Heart right ventricle (tissue), 16 donors: Measurements from ENCODE around the gene NHSL2. TPM values are rescaled to one million over a fixed set of nuclear protein-coding genes. Genes with fewer than 3 reads are reported as not detected.

Experiments used
- ATAC-seq, 8 donors: fragments of 200-7000 bp; cut with Tn5 transposase; one replicate each; pipeline ENCODE4 v1.9.1; 2020; ENCODE audit warnings: mild to moderate bottlenecking in 8 of 8, moderate library complexity in 8 of 8, moderate number of reproducible peaks in 1 of 8
- DNase-seq, 2 donors: peaks; one replicate each; pipeline ENCODE4 v3.0.0-alpha.2; 2020
- H3K27ac ChIP-seq, 10 donors: fragments of 200-600 bp; sonication (generic) in 2 of 10; one replicate each; pipeline versions ENCODE4 v1.5.0 to v1.8.0; 2020 to 2022; ENCODE audit warnings: mild to moderate bottlenecking in 3 of 10
- H3K27me3 ChIP-seq, 7 donors: fragments of 200-600 bp; one replicate each; pipeline ENCODE4 v1.8.0; 2021 to 2022; ENCODE audit warnings: mild to moderate bottlenecking in 2 of 7
- H3K36me3 ChIP-seq, 9 donors: fragments of 200-600 bp; sonication (generic) in 1 of 9; one replicate each; pipeline versions ENCODE4 v1.5.0 to v1.8.0; 2020 to 2022; ENCODE audit warnings: mild to moderate bottlenecking in 2 of 9
- H3K4me1 ChIP-seq, 9 donors: fragments of 200-600 bp; sonication (generic) in 1 of 9; one replicate each; pipeline versions ENCODE4 v1.5.0 to v1.8.0; 2020 to 2022; ENCODE audit warnings: mild to moderate bottlenecking in 4 of 9
- H3K4me3 ChIP-seq, 10 donors: fragments of 200-600 bp; sonication (generic) in 2 of 10; one replicate each; pipeline versions ENCODE4 v1.5.0 to v1.8.0; 2020 to 2022; ENCODE audit warnings: mild to moderate bottlenecking in 7 of 10, moderate library complexity in 2 of 10
- H3K9me3 ChIP-seq, 11 donors: fragments of 200-600 bp in 10 of 11; sonication (generic) in 2 of 11; one replicate each; pipeline versions ENCODE4 v1.5.0 to v1.8.0; 2013 to 2022; ENCODE audit warnings: mild to moderate bottlenecking in 2 of 11, control low read depth in 1 of 11, moderate library complexity in 1 of 11
- CTCF ChIP-seq, 9 donors: fragments of 200-600 bp; sonication (generic) in 2 of 9; IDR thresholded peaks; one replicate each; pipeline versions ENCODE4 v1.5.0 to v1.8.0; 2021 to 2022; ENCODE audit warnings: antibody characterized with exemption in 9 of 9, mild to moderate bottlenecking in 5 of 9, moderate library complexity in 1 of 9
- WGBS, 2 donors: extraction: QIAGEN DNeasy Blood & Tissue Kit; methylation state at CpG; one replicate each; pipeline ENCODE4 v1.1.7; 2013; ENCODE audit warnings: inconsistent platforms in 1 of 2; 5-methylcytosine and 5-hydroxymethylcytosine counted together
- intact Hi-C, 10 donors: fragments of 100-400 bp; cut with DNase I; formaldehyde crosslinking; loops; one replicate each; pipeline versions ENCODE4 v1.11.1 to v1.14.2; 2022
- polyA plus RNA-seq, 2 donors: library from polyadenylated mRNA; stranded (reverse); fragments of 200-250 nt; gene quantifications; one replicate each; pipeline ENCODE4 v1.2.3, GENCODE V29; 2013
- total RNA-seq, 10 donors: library from RNA; stranded (reverse); fragmentation: NEBNext Ultra II Directional in 3 of 10; extraction: Animal tissue kit (Norgen Biotek cat#: 25700) in 3 of 10; gene quantifications; one replicate each; pipeline versions ENCODE4 v1.2.1 to v1.2.4, GENCODE V29; 2021 to 2023
- donor health status: Arrhythmogenic right ventricular cardiomyopathy.
- donor health status: ischemic (EF 13 %, LVEDD 7.1; RV severe dilation, severe dysfunction).
- donor health status: healthy with polysubstance abuse.
- donor health status: DM: no; HTN: yes; CAD: no.
- donor health status: DM: no; HTN: no; CAD: no.
- donor health status: ischemic (EF 25% LVEDD 6.9; RV normal size, moderate dysfunction).
- donor health status: ischemic (EF 25% LVEDD 5.7; RV mildly dilated, moderate dysfunction).
- donor health status: healthy.
- donor health status: DM: yes; HTN: yes; CAD: no.
- donor health status: Ischemic cardiomyopathy.
- donor health status: ischemic (EF 35%, LVEDD 5.7; RV mildly dilated, moderate dysfunction).
- donor health status: nonischemic (EF 11% LVEDD 7.7; RV severe dilation, severe dysfunction).
- donor health status: DM: yes; HTN: yes; CAD: no.
- donor health status: PGD.
- donor health status: ischemic (EF 29% LVEDD 5.4; RV normal size, mild dysfunction).
- donor health status: nonischemic (EF 23%, LVEDD 6.1; RV moderate dilation, normal function).

Gene NHSL2
- total and polyA plus RNA-seq, 12 donors: 0.86 to 8.4 (median 6.2) TPM

- DNase-seq (no peak), ATAC-seq (no peak)
- 63 to 66% methylated on average over 3 of the region's 3 CpGs for WGBS, 2 donors
- peaks cover 0 to 53% (median 0%) of the 10 kb centered on the region in 7 donors for H3K27me3 ChIP-seq
- peak overlapping the region in 3 of 10 donors; percentile 47 to 74 (median 72) for H3K27ac ChIP-seq
- no peaks in the 10 kb centered on the region for H3K9me3 ChIP-seq
- no peaks in the 10 kb centered on the region for H3K36me3 ChIP-seq
- peaks cover 5 to 74% (median 43%) of the 10 kb centered on the region in 9 donors for H3K4me1 ChIP-seq
- no peak for TF ChIP-seq CTCF (IDR thresholded peaks at IDR 0.05)
- intact Hi-C loops: loop anchor here (1.0 to 10.0 kb wide), 9 partner anchors 53 to 213 kb away; partner anchors contain the start of gene NHSL2 (in 1 of the 10)
- no peak overlapping the region for H3K4me3 ChIP-seq
These were observed 216.7 kb downstream of the NHSL2 start for GRCh38 chrX:72127332-72127731.

- Histone ChIP-seq H3K27me3 (peaks cover 0 to 62% (median 0%) of the 10 kb centered on the region in 7 donors), H3K9me3 (no peaks in the 10 kb centered on the region), H3K4me1 (peaks cover 5 to 65% (median 39%) of the 10 kb centered on the region in 9 donors), H3K4me3 (no peak overlapping the region), H3K27ac (no peak overlapping the region), H3K36me3 (no peaks in the 10 kb centered on the region)
- intact Hi-C loops: loop anchor here in 9 of 10 donors (5.0 to 10.0 kb wide), 6 partner anchors 54 to 214 kb away; partner anchors contain the start of gene NHSL2 (in 1 of the 9)
- no peak for TF ChIP-seq CTCF (IDR thresholded peaks at IDR 0.05)
- DNase-seq (no peak), ATAC-seq (no peak)
- 67 to 70% methylated on average over 4 of the region's 4 CpGs for WGBS, 2 donors
These were observed 217.7 kb downstream of the NHSL2 start for GRCh38 chrX:72128183-72128834.

- no peak for DNase-seq
These were observed 218.2 kb downstream of the NHSL2 start for GRCh38 chrX:72128881-72129280.

GRCh38 chrX:72129661-72130060 lies 219.0 kb downstream of the NHSL2 start:
- no peak for TF ChIP-seq CTCF (IDR thresholded peaks at IDR 0.05)
- Histone ChIP-seq H3K4me3 (no peak overlapping the region), H3K27me3 (peaks cover 0 to 66% (median 0%) of the 10 kb centered on the region in 7 donors), H3K9me3 (no peaks in the 10 kb centered on the region), H3K36me3 (peaks cover 0 to 7% (median 0%) of the 10 kb centered on the region in 9 donors), H3K27ac (no peak overlapping the region), H3K4me1 (peaks cover 5 to 51% (median 25%) of the 10 kb centered on the region in 9 donors)
- 96% methylated on average over 16 of the region's 16 CpGs for WGBS, 2 donors
- intact Hi-C loops: loop anchor here (1.0 to 10.0 kb wide), 8 partner anchors 53 to 215 kb away; partner anchors contain the start of genes NHSL2 (in 1 of the 10) and PIN4 (in 1 of the 10)
- ATAC-seq: no peak
- no peak for DNase-seq

More at GRCh38 chrX:72128881-72129280, 218.2 kb downstream of the NHSL2 start:
- intact Hi-C loops: loop anchor here in 9 of 10 donors (5.0 to 10.0 kb wide), 6 partner anchors 54 to 214 kb away; partner anchors contain the start of gene NHSL2 (in 1 of the 9)
- no peak overlapping the region for H3K27ac ChIP-seq
- no peak for ATAC-seq
- no peaks in the 10 kb centered on the region for H3K9me3 ChIP-seq
- peaks cover 0 to 66% (median 0%) of the 10 kb centered on the region in 7 donors for H3K27me3 ChIP-seq
- H3K4me1 ChIP-seq: peaks cover 5 to 59% (median 33%) of the 10 kb centered on the region in 9 donors
- no peak overlapping the region for H3K4me3 ChIP-seq
- 70 to 74% methylated on average over 6 of the region's 6 CpGs for WGBS, 2 donors
- H3K36me3 ChIP-seq: no peaks in the 10 kb centered on the region
- peak in 5 of 9 donors; percentile 1 to 39 (median 26) for TF ChIP-seq CTCF (IDR thresholded peaks at IDR 0.05)
